Activated T-helper 9 cell treated with anti-CD3 and anti-CD28 coated beads, Interleukin-2, amount 50 U/mL, for 16 hours (primary cell): Measurements from ENCODE around the gene KCNJ10.

ENCODE experiments used
- DNase-seq: peaks from one replicate; pipeline ENCODE4 v3.0.0-alpha.2; 2020; ENCODE audit warnings: low read depth

KCNJ10 gene

GRCh38 chr1:160024195-160024905 is 45.6 kb downstream of the KCNJ10 start:
- no peak for DNase-seq

DNA sequence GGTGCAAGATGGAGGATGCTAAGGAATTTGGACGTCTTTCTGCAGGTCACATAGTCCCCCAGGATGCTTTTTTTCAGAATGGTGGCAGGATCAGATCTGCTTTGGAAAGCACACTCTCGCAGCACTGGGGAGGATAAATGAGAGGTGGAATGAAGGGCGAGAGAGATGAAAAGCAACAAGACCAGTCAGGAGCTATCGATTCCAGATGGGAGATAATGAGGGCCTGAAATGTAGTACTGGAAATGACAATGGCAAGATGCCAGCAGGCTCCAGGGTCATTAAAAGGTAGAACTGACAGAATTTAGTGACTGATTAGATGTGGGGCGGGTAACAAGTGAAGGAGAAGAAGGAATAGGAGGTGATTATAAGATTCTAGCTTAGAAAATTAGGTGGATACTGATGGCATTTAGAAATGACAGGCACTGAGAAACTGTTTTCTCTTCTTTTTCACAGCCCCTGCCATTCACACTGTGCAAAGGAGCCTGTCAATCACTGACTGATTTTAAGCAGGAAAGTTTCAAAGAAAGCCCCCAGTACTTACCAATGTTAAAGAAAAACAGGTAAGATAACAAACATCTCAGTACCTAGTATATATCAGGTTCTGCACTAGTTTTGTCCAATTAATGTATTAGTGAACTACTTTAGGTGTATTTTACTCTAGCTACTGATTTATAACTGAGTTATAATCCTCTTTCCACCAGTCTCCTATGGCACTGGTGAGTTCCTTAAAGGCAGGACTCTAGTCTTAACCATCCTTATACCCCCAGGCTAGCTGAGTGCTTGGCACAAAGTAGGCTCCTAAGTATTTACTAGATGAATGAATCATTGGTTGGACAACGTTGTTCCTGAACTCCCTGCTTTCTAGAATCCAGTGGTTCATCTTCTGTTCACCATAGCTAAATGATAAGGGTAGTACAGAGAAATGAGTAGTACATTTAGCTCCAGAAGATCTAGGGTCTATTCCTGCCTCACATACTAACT is 47.3 kb downstream of the KCNJ10 start:
- no peak for DNase-seq

- no peak for DNase-seq
These were observed 48.4 kb downstream of the KCNJ10 start for GRCh38 chr1:160021376-160022074.

DNA sequence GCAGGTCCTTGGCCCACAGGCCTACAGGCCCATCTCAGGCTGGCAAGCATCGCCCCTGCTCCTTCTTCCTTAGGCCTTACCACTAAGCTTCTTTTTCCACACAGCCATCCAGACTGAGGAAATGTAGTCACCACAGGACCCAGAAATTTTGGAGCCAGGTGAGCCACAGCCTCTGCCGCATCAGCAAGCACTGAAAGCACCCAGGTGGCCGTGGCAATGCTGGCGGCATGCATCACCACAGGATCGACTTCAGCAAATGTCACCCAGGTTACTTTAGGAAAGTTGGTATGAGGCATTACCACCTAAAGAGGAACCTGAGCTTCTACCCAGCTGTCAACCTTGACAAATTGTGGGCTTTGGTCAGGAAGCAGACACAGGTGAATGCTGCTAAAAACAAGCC is 49.8 kb downstream of the KCNJ10 start:
- no peak for DNase-seq

DNA sequence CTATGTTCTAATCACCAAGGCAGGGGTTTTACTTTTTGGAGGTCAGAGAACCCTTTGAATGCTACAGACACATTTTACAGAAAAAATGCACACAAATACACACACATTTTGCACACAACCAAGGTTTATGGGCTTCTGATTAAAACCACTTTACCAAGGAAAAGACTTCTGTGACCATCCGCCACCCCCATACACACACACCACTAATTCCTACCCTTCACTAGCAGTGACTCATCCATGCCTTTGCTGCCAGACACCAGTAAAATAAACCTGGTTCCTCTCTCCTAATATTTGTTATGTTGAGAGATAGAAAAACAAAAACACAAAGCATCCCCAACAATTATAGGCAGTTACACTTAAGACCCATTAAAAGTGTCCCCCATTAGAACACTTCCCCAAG is 51.1 kb downstream of the KCNJ10 start:
- DNase-seq = no peak

GRCh38 chr1:160018347-160018746 is 51.6 kb downstream of the KCNJ10 start:
- DNase-seq = no peak

GRCh38 chr1:160017592-160017991 is 52.4 kb downstream of the KCNJ10 start:
- DNase-seq = no peak

DNA sequence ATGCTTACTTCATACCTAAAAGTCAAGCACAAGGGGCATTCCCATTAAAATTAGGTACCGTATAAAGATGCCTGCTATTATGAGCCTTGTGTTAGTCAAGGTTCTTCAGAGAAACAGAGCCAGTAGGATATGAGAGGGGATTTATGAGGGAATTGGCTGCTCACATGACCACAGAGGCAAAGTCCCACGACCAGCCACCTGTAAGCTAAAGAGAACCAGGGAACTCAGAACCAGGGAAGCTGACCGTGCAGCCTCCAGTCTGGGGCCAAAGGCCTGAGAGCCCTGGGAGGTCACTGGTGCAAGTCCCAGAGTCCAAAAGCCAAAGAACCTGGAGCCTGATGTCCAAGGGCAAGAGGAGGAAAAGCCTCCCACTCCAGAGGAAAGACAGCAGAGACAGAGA is 58.2 kb downstream of the KCNJ10 start:
- DNase-seq = no peak

GRCh38 chr1:160009801-160010200 is 60.2 kb downstream of the KCNJ10 start:
- no peak for DNase-seq

GRCh38 chr1:160009081-160009480 is 60.9 kb downstream of the KCNJ10 start:
- no peak for DNase-seq

- no peak for DNase-seq
These were observed 62.3 kb downstream of the KCNJ10 start for GRCh38 chr1:160007577-160008200.

GRCh38 chr1:160006312-160006940 is 63.5 kb downstream of the KCNJ10 start:
- DNase-seq = peak; percentile 60

- DNase-seq = no peak
These were observed 64.9 kb downstream of the KCNJ10 start for GRCh38 chr1:160005070-160005469.

DNA sequence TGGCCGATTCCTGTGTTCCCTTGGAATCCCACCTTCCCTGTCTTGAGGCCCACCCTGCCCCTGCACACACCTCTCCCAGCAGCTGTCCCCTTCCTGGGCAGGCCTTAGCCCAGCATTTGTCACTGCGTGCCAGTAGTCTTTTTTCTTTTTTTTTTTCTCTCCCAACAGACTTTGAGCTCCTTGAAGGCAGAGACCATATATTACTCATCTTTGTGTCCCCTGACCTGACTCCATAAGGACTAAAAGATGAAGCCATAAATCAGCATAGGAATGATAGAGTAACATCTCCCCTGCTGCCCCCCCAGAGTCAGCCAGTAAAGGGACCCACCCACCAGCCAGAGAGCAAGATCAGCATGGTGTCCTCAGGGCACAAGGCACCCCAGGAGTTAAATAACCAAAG is 65.5 kb downstream of the KCNJ10 start:
- DNase-seq = no peak

DNA sequence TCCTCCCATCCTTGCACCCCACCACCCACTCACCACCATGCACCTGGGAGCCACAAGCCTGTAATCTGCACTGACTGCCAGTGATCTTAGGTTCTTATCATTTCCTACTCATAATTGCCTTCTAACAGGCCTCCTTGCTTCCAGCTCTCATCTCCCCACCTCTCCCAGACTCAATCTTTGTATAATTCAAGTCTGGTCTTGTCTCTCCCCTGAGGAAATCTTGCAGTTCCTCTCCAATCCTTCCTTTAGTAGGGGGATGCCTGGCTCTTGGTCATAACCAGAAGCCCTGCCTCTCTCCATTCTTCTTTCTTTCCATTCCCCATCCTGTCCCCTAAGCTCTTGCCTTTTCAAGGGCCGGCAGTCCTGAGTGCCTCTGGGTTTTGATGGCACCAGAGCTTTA is 66.0 kb downstream of the KCNJ10 start:
- DNase-seq = no peak

GRCh38 chr1:160001440-160001839 is 68.5 kb downstream of the KCNJ10 start:
- no peak for DNase-seq

- DNase-seq = no peak
These were observed 70.8 kb downstream of the KCNJ10 start for GRCh38 chr1:159999204-159999603.

GRCh38 chr1:159996653-159997052 is 73.3 kb downstream of the KCNJ10 start:
- no peak for DNase-seq

GRCh38 chr1:159994896-159995295 is 75.1 kb downstream of the KCNJ10 start:
- DNase-seq = no peak

DNA sequence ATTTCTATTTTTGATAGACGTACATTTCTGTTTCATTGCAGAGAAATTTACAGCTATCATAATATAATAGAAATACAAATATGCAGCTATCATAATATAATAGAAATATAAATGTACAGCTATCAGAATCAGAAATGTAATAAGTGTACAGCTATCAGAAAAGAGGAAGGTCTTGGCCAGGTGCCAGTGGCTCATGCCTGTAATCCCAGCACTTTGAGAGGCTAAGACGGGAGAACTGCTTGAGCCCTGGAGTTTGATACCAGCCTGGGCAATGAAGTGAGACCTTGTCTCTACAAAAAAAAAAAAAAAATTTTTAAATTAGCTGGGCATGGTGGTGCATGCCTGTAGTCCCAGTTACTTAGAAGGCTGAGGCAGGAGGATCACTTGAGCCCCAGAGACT is 76.0 kb downstream of the KCNJ10 start:
- no peak for DNase-seq

DNA sequence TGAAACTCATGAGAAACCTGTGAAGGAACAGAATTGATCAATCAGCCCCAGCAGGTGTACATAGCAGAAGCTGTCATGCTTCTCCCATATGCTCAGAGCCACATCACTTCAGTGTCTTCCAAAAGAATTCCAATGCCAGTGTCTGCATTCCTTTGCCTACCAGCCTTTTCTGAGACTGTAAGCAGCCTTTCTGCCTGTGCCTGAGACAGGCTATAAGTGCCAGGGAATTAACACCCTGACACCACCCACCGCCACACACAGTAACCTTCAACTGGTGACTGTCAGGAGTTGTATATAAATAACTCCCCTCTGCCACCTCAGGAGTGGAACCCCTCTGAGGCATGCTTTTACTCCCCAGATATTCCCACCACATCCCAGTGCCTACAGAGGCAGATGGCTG is 77.8 kb downstream of the KCNJ10 start:
- DNase-seq = no peak

- DNase-seq = no peak
These were observed 78.4 kb downstream of the KCNJ10 start for GRCh38 chr1:159991513-159991912.
